Panc1 (cell line): ENCODE measurements around the gene CREB3L1. TPM values are rescaled to one million over a fixed set of nuclear protein-coding genes. Genes with fewer than 3 reads are reported as not detected.

ENCODE experiments used
- ATAC-seq: fragments of 200-7000 bp; cut with Tn5 transposase; 2 replicates; pipeline ENCODE4 v1.9.1; 2020; ENCODE audit warnings: mild to moderate bottlenecking, moderate library complexity
- BruUV-seq: library from RNA; stranded (reverse); fragments of 400-500 nt; replicated peaks from 2 replicates; lab custom pipeline; 2021; lab: Mats Ljungman, UMichigan
- CTCF ChIA-PET: fragments of 300-600 bp; sonication (Branson Sonifier 250); formaldehyde crosslinking; loops from one replicate; lab custom pipeline; 2022; ENCODE audit warnings: antibody characterized with exemption; lab: Charles Lee
- POLR2A ChIA-PET: fragments of 300-600 bp; sonication (Branson Sonifier 250); formaldehyde crosslinking; loops from one replicate; lab custom pipeline; 2022; ENCODE audit warnings: antibody characterized with exemption; lab: Charles Lee
- DNase-seq: peaks from one replicate; pipeline ENCODE4 v3.0.0-alpha.2; 2010; ENCODE audit warnings: low read depth, low spot score
- H3K27ac ChIP-seq: 2 replicates; pipeline ENCODE4 v1.5.1; 2011; ENCODE audit warnings: mild to moderate bottlenecking, low read length, inconsistent platforms
- H3K27me3 ChIP-seq: fragments of 200-500 bp; sonication (Bioruptor generic); 2 replicates; pipeline ENCODE4 v1.6.0; 2014; ENCODE audit warnings: low read length, inconsistent platforms; ENCODE audit not compliant: control insufficient read depth, insufficient read depth
- H3K36me3 ChIP-seq: fragments of 200-500 bp; sonication (Bioruptor generic); 2 replicates; pipeline ENCODE4 v1.5.1; 2014; ENCODE audit warnings: inconsistent platforms, mild to moderate bottlenecking, low read length, moderate library complexity; ENCODE audit not compliant: control insufficient read depth, insufficient read depth
- H3K4me1 ChIP-seq: 2 replicates; pipeline ENCODE4 v1.5.1; 2011; ENCODE audit warnings: inconsistent platforms, mild to moderate bottlenecking, low read length, moderate library complexity; ENCODE audit not compliant: control insufficient read depth, insufficient read depth
- H3K4me3 ChIP-seq, 2 experiments: 2 replicates each; pipeline ENCODE4 v1.5.1; 2011 to 2012; ENCODE audit warnings: low read depth in 2 of 2, low read length in 2 of 2, mild to moderate bottlenecking in 2 of 2, inconsistent platforms in 1 of 2, moderate library complexity in 1 of 2
- H3K9me3 ChIP-seq: fragments of 200-500 bp; sonication (Bioruptor generic); 2 replicates; pipeline ENCODE4 v1.5.1; 2014; ENCODE audit warnings: low read depth, mild to moderate bottlenecking, inconsistent platforms, low read length, moderate library complexity; ENCODE audit not compliant: control insufficient read depth, insufficient read depth
- POLR2AphosphoS5 ChIP-seq: IDR thresholded peaks from 2 replicates; pipeline ENCODE4 v1.6.1; 2012; ENCODE audit warnings: mild to moderate bottlenecking, low read depth, low read length, moderate library complexity
- REST ChIP-seq, 2 experiments: IDR thresholded peaks; 2 replicates each; pipeline ENCODE4 v1.6.1; 2011 to 2012; ENCODE audit warnings: low read depth in 2 of 2, control low read depth in 1 of 2, low read length in 1 of 2, mild to moderate bottlenecking in 1 of 2, moderate library complexity in 1 of 2; ENCODE audit not compliant: insufficient read depth in 1 of 2
- SIN3A ChIP-seq: IDR thresholded peaks from 2 replicates; pipeline ENCODE4 v1.6.1; 2012; ENCODE audit warnings: low read depth, mild to moderate bottlenecking, low read length, moderate library complexity, borderline replicate concordance; ENCODE audit not compliant: insufficient read depth
- TCF7L2 ChIP-seq: IDR thresholded peaks from 2 replicates; pipeline ENCODE4 v1.6.1; 2011; ENCODE audit warnings: mild to moderate bottlenecking, low read depth, low read length, inconsistent platforms
- in situ Hi-C: cut with HindIII; loops from 2 replicates; pipeline ENCODE4 v1.10.0; 2016; ENCODE audit warnings: low sequenced_read_pairs, low pct_unique_long_range_greater_than_20kb
- intact Hi-C: fragments of 100-400 bp; cut with micrococcal nuclease; formaldehyde crosslinking; loops from one replicate; pipeline ENCODE4 v1.10.0; 2022; ENCODE audit not compliant: unreplicated experiment
- total RNA-seq: library from RNA; stranded (reverse); gene quantifications from one replicate; pipeline ENCODE4 v1.2.1, GENCODE V29; 2021; ENCODE audit not compliant: unreplicated experiment
- TF ChIP-seq, protein P1 (sequence below): fragments of 450-650 bp; IDR thresholded peaks from 2 replicates; pipeline ENCODE4 v1.5.1; 2017; ENCODE audit warnings: mild to moderate bottlenecking

The CREB3L1 gene
- total RNA-seq, 1 experiment from 2014 or later = 35.6 TPM

- CTCF ChIA-PET = no interaction called here
- in situ Hi-C loops (no loop called here), intact Hi-C loops (no loop called here)
- ATAC-seq = no peak
- H3K27me3 ChIP-seq = no peaks in the 10 kb centered on the region
- BruUV-seq = no TSS peak
- peaks cover 67% of the 10 kb centered on the region for H3K4me1 ChIP-seq
- POLR2A ChIA-PET = no interaction called here
- TF ChIP-seq POLR2AphosphoS5 = no peak
- TF ChIP-seq REST (IDR thresholded peaks at IDR 0.05; ENCODE audit: insufficient read depth in 1 of 2, low read depth in 2 of 2, low read length in 1 of 2) = no peak
- TF ChIP-seq TCF7L2 = no peak
- no peaks in the 10 kb centered on the region; the same call in 1 of the 2 replicates for H3K36me3 ChIP-seq
- no peaks in the 10 kb centered on the region for H3K9me3 ChIP-seq
- H3K27ac ChIP-seq = peak overlapping the region; percentile 95
- peak overlapping the region in 1 of 2 experiments; percentile 37; a peak in 2 of 4 replicates for H3K4me3 ChIP-seq
- no peak for DNase-seq
Observed at GRCh38 chr11:46362156-46363030, 84.9 kb downstream of the CREB3L1 start.

- intact Hi-C loops (no loop called here), in situ Hi-C loops (no loop called here)
- ATAC-seq = peak; percentile 65
- ChIA-PET CTCF (no interaction called here), POLR2A (interaction anchor here (0.6 kb wide), 1 partner anchor 446 kb away, joined by 3 read pairs; the partner anchor contains the start of gene PEX16)
- no peak for DNase-seq
- H3K27me3 ChIP-seq = no peaks in the 10 kb centered on the region
- peaks cover 2% of the 10 kb centered on the region; the same call in 1 of the 2 replicates for H3K36me3 ChIP-seq
- no TSS peak for BruUV-seq
- no peaks in the 10 kb centered on the region for H3K9me3 ChIP-seq
- H3K4me3 ChIP-seq = peak overlapping the region in 1 of 2 experiments; percentile 35; a peak in 2 of 4 replicates
- TF ChIP-seq SIN3A = no peak
- TF ChIP-seq REST (IDR thresholded peaks at IDR 0.05; ENCODE audit: insufficient read depth in 1 of 2, low read depth in 2 of 2, low read length in 1 of 2) = no peak
- TF ChIP-seq, protein P1, sequence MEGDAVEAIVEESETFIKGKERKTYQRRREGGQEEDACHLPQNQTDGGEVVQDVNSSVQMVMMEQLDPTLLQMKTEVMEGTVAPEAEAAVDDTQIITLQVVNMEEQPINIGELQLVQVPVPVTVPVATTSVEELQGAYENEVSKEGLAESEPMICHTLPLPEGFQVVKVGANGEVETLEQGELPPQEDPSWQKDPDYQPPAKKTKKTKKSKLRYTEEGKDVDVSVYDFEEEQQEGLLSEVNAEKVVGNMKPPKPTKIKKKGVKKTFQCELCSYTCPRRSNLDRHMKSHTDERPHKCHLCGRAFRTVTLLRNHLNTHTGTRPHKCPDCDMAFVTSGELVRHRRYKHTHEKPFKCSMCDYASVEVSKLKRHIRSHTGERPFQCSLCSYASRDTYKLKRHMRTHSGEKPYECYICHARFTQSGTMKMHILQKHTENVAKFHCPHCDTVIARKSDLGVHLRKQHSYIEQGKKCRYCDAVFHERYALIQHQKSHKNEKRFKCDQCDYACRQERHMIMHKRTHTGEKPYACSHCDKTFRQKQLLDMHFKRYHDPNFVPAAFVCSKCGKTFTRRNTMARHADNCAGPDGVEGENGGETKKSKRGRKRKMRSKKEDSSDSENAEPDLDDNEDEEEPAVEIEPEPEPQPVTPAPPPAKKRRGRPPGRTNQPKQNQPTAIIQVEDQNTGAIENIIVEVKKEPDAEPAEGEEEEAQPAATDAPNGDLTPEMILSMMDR = no peak
- no peak for TF ChIP-seq TCF7L2
- H3K27ac ChIP-seq = peak overlapping the region; percentile 95
- H3K4me1 ChIP-seq = peaks cover 65% of the 10 kb centered on the region
Observed at GRCh38 chr11:46363031-46363407, 85.6 kb downstream of the CREB3L1 start.
